Neural progenitor cell (in vitro differentiated cells): ENCODE measurements around the gene SDHD.
A peak's percentile ranks its signal among the peaks of the same experiment; 100 is the strongest.

Experiments
- CTCF ChIP-seq: fragments of 200-600 bp; sonication (generic); IDR thresholded peaks from 2 replicates; pipeline ENCODE4 v1.5.1; 2017; ENCODE audit warnings: antibody characterized with exemption, mild to moderate bottlenecking
- EZH2 ChIP-seq: fragments of 200-600 bp; sonication (generic); IDR thresholded peaks from 2 replicates; pipeline ENCODE4 v1.6.1; 2017; ENCODE audit warnings: antibody characterized with exemption, mild to moderate bottlenecking, moderate library complexity
- EZH2phosphoT487 ChIP-seq: fragments of 200-600 bp; sonication (generic); IDR thresholded peaks from 2 replicates; pipeline ENCODE4 v1.6.1; 2017; ENCODE audit warnings: antibody characterized with exemption

- TF ChIP-seq CTCF (peak; percentile 38), EZH2 (no peak), EZH2phosphoT487 (no peak)
Measured at GRCh38 chr11:112086422-112087191, at the start of gene SDHD, which contains the start of gene TIMM8B.
